A172 (cell line): ENCODE results near the gene ZNF865. TPM values are rescaled to one million over a fixed set of nuclear protein-coding genes. Genes with fewer than 3 reads are reported as not detected.

ENCODE experiments used
- DNase-seq: peaks from one replicate; pipeline ENCODE4 v3.0.0-alpha.2; 2015; ENCODE audit warnings: low spot score
- total RNA-seq: library from RNA; depleted of rRNA; stranded (reverse); fragments of >200 nt; shearing (Covaris generic); gene quantifications from 2 replicates; pipeline ENCODE4 v1.2.3, GENCODE V29; 2014

ZNF865 gene
- total RNA-seq, 1 experiment from 2014 or later: 1.4 TPM

GRCh38 chr19:55644842-55645511, 39.5 kb downstream of the ZNF865 start:
- DNase-seq: no peak

- DNase-seq: no peak
Measured at GRCh38 chr19:55645512-55645881, 40.0 kb downstream of the ZNF865 start.

GRCh38 chr19:55646889-55647731, 41.7 kb downstream of the ZNF865 start:
- no peak for DNase-seq

GRCh38 chr19:55647732-55648584, 42.5 kb downstream of the ZNF865 start, which contains the start of gene CCDC106:
Gene CCDC106, plus strand, starts transcription at chr19:55648212. Its CDS starts 835 bp downstream, at chr19:55649047.
- DNase-seq: no peak

- DNase-seq: no peak
Measured at GRCh38 chr19:55648585-55649267, 43.3 kb downstream of the ZNF865 start.

GRCh38 chr19:55649268-55650125, 44.0 kb downstream of the ZNF865 start:
- no peak for DNase-seq

- no peak for DNase-seq
Measured at GRCh38 chr19:55650126-55650557, 44.7 kb downstream of the ZNF865 start.

GRCh38 chr19:55650602-55651230, 45.3 kb downstream of the ZNF865 start:
- no peak for DNase-seq

- DNase-seq: no peak
Measured at GRCh38 chr19:55651236-55651635, 45.8 kb downstream of the ZNF865 start.

GRCh38 chr19:55652311-55653128, 47.1 kb downstream of the ZNF865 start:
- DNase-seq: no peak

GRCh38 chr19:55653651-55654322, 48.3 kb downstream of the ZNF865 start:
- peak; percentile 100 for DNase-seq

GRCh38 chr19:55654323-55654867, 48.9 kb downstream of the ZNF865 start:
- peak; percentile 100 for DNase-seq

GRCh38 chr19:55654868-55655647, 49.6 kb downstream of the ZNF865 start, which contains the start of gene U2AF2:
Gene U2AF2, plus strand, starts transcription at chr19:55655035. Its CDS starts 70 bp downstream, at chr19:55655105.
- DNase-seq: peak; percentile 74

GRCh38 chr19:55655648-55656040, 50.2 kb downstream of the ZNF865 start:
- no peak for DNase-seq

GRCh38 chr19:55656552-55656951, 51.1 kb downstream of the ZNF865 start:
- no peak for DNase-seq

GRCh38 chr19:55656988-55657747, 51.7 kb downstream of the ZNF865 start:
- no peak for DNase-seq
